Jurkat, Clone E6-1 (cell line): ENCODE results near the gene CHRNB2. TPM values are rescaled to one million over a fixed set of nuclear protein-coding genes. Genes with fewer than 3 reads are reported as not detected.
"Not testable (repeated sequence)": the region's sequence is repeated elsewhere in the genome, so short reads cannot be mapped to it uniquely, and the experiment has no call there.

Experiments used
- DNase-seq: peaks from one replicate; pipeline ENCODE4 v3.0.0-alpha.2; 2011; ENCODE audit warnings: low read depth, low spot score
- H3K4me3 ChIP-seq: 2 replicates; pipeline ENCODE4 v1.5.1; 2011; ENCODE audit warnings: mild to moderate bottlenecking, low read length, control low read depth, moderate library complexity
- polyA plus RNA-seq: library from polyadenylated mRNA; unstranded; fragments of >200 nt; gene quantifications from one replicate; pipeline ENCODE4 v1.2.1, GENCODE V29; 2012; ENCODE audit warnings: missing spikeins; ENCODE audit not compliant: insufficient read length, insufficient read depth

The CHRNB2 gene
- not detected for polyA plus RNA-seq

GRCh38 chr1:154567386-154568156 is at the start of gene CHRNB2:
Gene CHRNB2, plus strand, starts transcription at chr1:154567778. Its CDS starts 267 bp downstream, at chr1:154568045.
- H3K4me3 ChIP-seq = peak within 1 kb of the TSS; percentile 25
- DNase-seq = no peak

GRCh38 chr1:154519591-154519991 is 48.0 kb upstream of the CHRNB2 start:
- DNase-seq = no peak
- no peak overlapping the region for H3K4me3 ChIP-seq

- no peak for DNase-seq
Observed at GRCh38 chr1:154520333-154520732, 47.2 kb upstream of the CHRNB2 start.

GRCh38 chr1:154521695-154522094 is 45.9 kb upstream of the CHRNB2 start:
- no peak for DNase-seq
- H3K4me3 ChIP-seq = no peak overlapping the region

More at GRCh38 chr1:154520333-154520732, 47.2 kb upstream of the CHRNB2 start:
- no peak overlapping the region for H3K4me3 ChIP-seq

- DNase-seq = no peak
- H3K4me3 ChIP-seq = no peak overlapping the region
Observed at GRCh38 chr1:154524881-154525280, 42.7 kb upstream of the CHRNB2 start.

GRCh38 chr1:154527192-154527591 is 40.4 kb upstream of the CHRNB2 start:
- no peak for DNase-seq
- no peak overlapping the region for H3K4me3 ChIP-seq

- DNase-seq = no peak
Observed at GRCh38 chr1:154529308-154529707, 38.3 kb upstream of the CHRNB2 start.

GRCh38 chr1:154531950-154532349 is 35.6 kb upstream of the CHRNB2 start:
- not testable (repeated sequence) for DNase-seq, H3K4me3 ChIP-seq

More at GRCh38 chr1:154529308-154529707, 38.3 kb upstream of the CHRNB2 start:
- H3K4me3 ChIP-seq = no peak overlapping the region

GRCh38 chr1:154533952-154534844 is 33.4 kb upstream of the CHRNB2 start:
- no peak overlapping the region for H3K4me3 ChIP-seq
- peak; percentile 51 for DNase-seq

GRCh38 chr1:154536570-154536969 is 31.0 kb upstream of the CHRNB2 start:
- no peak overlapping the region for H3K4me3 ChIP-seq
- no peak for DNase-seq

- no peak overlapping the region for H3K4me3 ChIP-seq
- DNase-seq = no peak
Observed at GRCh38 chr1:154539486-154540483, 27.8 kb upstream of the CHRNB2 start.

- H3K4me3 ChIP-seq = no peak overlapping the region
- DNase-seq = no peak
Observed at GRCh38 chr1:154541231-154541630, 26.3 kb upstream of the CHRNB2 start.

GRCh38 chr1:154546264-154547063 is 21.1 kb upstream of the CHRNB2 start:
- DNase-seq = peak; percentile 19
- no peak overlapping the region for H3K4me3 ChIP-seq

- no peak overlapping the region for H3K4me3 ChIP-seq
- DNase-seq = no peak
Observed at GRCh38 chr1:154547105-154547732, 20.4 kb upstream of the CHRNB2 start.

- no peak overlapping the region for H3K4me3 ChIP-seq
- no peak for DNase-seq
Observed at GRCh38 chr1:154548028-154548427, 19.6 kb upstream of the CHRNB2 start.

- no peak for DNase-seq
- no peak overlapping the region for H3K4me3 ChIP-seq
Observed at GRCh38 chr1:154549202-154549770, 18.3 kb upstream of the CHRNB2 start.

- no peak for DNase-seq
- no peak overlapping the region for H3K4me3 ChIP-seq
Observed at GRCh38 chr1:154550070-154550469, 17.5 kb upstream of the CHRNB2 start.
